SK-N-MC (cell line): Measurements from ENCODE around the gene MTSS2.

ENCODE experiments used
- EZH2 ChIP-seq: fragments of 200-600 bp; sonication (generic); IDR thresholded peaks from one replicate; pipeline ENCODE4 v1.6.1; 2017; ENCODE audit warnings: antibody characterized with exemption
- FOXP2 ChIP-seq: optimal IDR thresholded peaks from 2 replicates; pipeline ENCODE3; 2011; ENCODE audit warnings: mild to moderate bottlenecking, moderate library complexity; ENCODE audit not compliant: insufficient read depth; ENCODE audit errors: extremely low read length, control extremely low read depth
- POLR2AphosphoS5 ChIP-seq: IDR thresholded peaks from 2 replicates; pipeline ENCODE4 v1.6.1; 2012; ENCODE audit warnings: mild to moderate bottlenecking, low read depth, low read length, borderline replicate concordance

DNA sequence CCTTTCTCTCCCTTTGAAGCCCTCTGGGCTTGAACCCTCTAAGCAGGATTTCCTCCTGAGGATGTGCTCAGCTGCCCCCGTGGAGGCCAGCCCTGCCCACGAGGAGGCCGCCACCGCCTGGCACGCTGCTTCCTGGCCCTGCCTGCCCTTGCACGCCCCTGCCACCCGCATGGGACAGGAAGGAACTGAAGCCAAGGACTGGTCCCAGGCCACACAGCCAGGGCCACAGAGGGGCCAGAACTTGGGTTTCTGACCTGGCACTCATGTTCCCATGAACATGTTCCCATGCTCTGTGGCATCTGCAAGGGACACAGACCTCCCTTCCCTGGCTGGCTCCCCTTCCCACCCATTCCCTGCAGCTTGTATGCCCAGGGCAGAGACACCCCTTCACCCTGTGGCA is 24.1 kb upstream of the MTSS2 start:
- no peak for TF ChIP-seq EZH2
- TF ChIP-seq POLR2AphosphoS5 = no peak
- no peak for TF ChIP-seq FOXP2
